ENCODE results near the gene SMC3.

DNA sequence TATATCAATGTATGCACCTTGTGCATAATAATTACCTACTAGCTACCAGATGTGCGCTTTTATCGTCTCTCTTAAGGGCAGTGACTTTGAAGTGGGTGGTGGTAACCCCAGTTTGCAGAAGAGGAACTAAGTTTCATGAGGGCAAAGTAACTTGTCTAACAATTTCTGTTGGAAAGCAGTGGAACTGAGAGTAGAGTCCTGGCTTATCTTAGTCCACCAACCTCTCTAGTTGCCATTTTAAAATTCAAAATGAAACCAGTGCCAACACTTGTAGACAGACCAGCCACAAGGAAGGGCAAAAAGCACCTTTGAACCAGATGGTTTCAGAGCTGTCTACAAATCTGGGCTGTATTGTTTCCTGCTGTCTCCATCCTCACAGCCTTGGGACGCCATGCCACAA lies 44.6 kb downstream of the SMC3 start:
- no peak for TF ChIP-seq SATB2 (CRISPR knock-in tag; IDR thresholded peaks at IDR 0.05)
- TF ChIP-seq MTF1 (CRISPR knock-in tag; IDR thresholded peaks at IDR 0.05): no peak
- no peak for TF ChIP-seq RARA (CRISPR knock-in tag; IDR thresholded peaks at IDR 0.05)
- TF ChIP-seq POLR2AphosphoS5 (IDR thresholded peaks at IDR 0.05; ENCODE audit: low read depth, low read length): no peak
- no peak for TF ChIP-seq MAX (IDR thresholded peaks at IDR 0.05)
- TF ChIP-seq FOSL2 (CRISPR knock-in tag; IDR thresholded peaks at IDR 0.05): no peak
- TF ChIP-seq STAT5B (CRISPR knock-in tag; IDR thresholded peaks at IDR 0.05): no peak
- TF ChIP-seq BRD4 (CRISPR knock-in tag; IDR thresholded peaks at IDR 0.05): no peak
- no peak for TF ChIP-seq HNF4G (IDR thresholded peaks at IDR 0.05; ENCODE audit: borderline replicate concordance, low read depth, low read length)
- TF ChIP-seq HNF4G (CRISPR knock-in tag; IDR thresholded peaks at IDR 0.05; ENCODE audit: borderline replicate concordance, low read depth): no peak
- TF ChIP-seq ZNF24 (IDR thresholded peaks at IDR 0.05): no peak
- TF ChIP-seq CTCF (CRISPR knock-in tag; IDR thresholded peaks at IDR 0.05): no peak
- no peak for TF ChIP-seq ZNF335 (CRISPR knock-in tag; IDR thresholded peaks at IDR 0.05)
- TF ChIP-seq SRSF1 (optimal IDR thresholded peaks at IDR 0.05; ENCODE audit: low read depth, low read length): no peak
- TF ChIP-seq, protein P1, sequence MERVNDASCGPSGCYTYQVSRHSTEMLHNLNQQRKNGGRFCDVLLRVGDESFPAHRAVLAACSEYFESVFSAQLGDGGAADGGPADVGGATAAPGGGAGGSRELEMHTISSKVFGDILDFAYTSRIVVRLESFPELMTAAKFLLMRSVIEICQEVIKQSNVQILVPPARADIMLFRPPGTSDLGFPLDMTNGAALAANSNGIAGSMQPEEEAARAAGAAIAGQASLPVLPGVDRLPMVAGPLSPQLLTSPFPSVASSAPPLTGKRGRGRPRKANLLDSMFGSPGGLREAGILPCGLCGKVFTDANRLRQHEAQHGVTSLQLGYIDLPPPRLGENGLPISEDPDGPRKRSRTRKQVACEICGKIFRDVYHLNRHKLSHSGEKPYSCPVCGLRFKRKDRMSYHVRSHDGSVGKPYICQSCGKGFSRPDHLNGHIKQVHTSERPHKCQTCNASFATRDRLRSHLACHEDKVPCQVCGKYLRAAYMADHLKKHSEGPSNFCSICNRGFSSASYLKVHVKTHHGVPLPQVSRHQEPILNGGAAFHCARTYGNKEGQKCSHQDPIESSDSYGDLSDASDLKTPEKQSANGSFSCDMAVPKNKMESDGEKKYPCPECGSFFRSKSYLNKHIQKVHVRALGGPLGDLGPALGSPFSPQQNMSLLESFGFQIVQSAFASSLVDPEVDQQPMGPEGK (CRISPR knock-in tag; IDR thresholded peaks at IDR 0.05): no peak
